LNCAP (cell line): ENCODE data around the gene OR52K1.

ENCODE experiments used
- CTCF ChIP-seq: fragments of 450-650 bp; IDR thresholded peaks from 2 replicates; pipeline ENCODE4 v1.5.1; 2017; ENCODE audit warnings: mild to moderate bottlenecking

Gene OR52K1

GRCh38 chr11:4455419-4455818, 27.0 kb upstream of the OR52K1 start:
- TF ChIP-seq CTCF: no peak

- TF ChIP-seq CTCF: no peak
Measured at GRCh38 chr11:4459500-4459899, 22.9 kb upstream of the OR52K1 start.

GRCh38 chr11:4460151-4460550, 22.3 kb upstream of the OR52K1 start:
- TF ChIP-seq CTCF: no peak

- TF ChIP-seq CTCF: no peak
Measured at GRCh38 chr11:4464216-4465159, 18.0 kb upstream of the OR52K1 start.

- no peak for TF ChIP-seq CTCF
Measured at GRCh38 chr11:4465407-4465806, 17.0 kb upstream of the OR52K1 start.

GRCh38 chr11:4466131-4466870, 16.1 kb upstream of the OR52K1 start:
- TF ChIP-seq CTCF: no peak

GRCh38 chr11:4466871-4467442, 15.5 kb upstream of the OR52K1 start:
- TF ChIP-seq CTCF: no peak
